ENCODE data around the gene MARCHF3.

DNA sequence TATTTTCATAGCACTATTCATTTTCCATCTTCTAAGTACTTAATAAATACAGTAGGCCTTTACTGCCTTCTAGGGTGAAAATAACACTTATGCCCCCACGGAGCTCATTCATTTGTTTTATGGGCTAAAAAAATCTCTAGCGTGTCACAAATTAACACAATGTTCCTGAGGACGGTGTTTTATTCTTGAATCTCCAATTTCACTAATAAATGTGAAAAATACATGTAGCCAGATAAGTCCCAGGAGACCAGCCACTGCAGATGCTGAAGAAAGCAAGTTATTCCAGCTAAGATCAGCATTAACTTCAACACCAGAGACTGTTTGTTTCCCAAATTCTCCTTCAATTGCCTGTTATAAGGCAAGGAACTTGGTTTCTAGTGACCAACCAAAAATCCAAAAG lies 102.3 kb downstream of the MARCHF3 start:
- TF ChIP-seq POLR2A (IDR thresholded peaks at IDR 0.05) = no peak
- TF ChIP-seq, protein P1, sequence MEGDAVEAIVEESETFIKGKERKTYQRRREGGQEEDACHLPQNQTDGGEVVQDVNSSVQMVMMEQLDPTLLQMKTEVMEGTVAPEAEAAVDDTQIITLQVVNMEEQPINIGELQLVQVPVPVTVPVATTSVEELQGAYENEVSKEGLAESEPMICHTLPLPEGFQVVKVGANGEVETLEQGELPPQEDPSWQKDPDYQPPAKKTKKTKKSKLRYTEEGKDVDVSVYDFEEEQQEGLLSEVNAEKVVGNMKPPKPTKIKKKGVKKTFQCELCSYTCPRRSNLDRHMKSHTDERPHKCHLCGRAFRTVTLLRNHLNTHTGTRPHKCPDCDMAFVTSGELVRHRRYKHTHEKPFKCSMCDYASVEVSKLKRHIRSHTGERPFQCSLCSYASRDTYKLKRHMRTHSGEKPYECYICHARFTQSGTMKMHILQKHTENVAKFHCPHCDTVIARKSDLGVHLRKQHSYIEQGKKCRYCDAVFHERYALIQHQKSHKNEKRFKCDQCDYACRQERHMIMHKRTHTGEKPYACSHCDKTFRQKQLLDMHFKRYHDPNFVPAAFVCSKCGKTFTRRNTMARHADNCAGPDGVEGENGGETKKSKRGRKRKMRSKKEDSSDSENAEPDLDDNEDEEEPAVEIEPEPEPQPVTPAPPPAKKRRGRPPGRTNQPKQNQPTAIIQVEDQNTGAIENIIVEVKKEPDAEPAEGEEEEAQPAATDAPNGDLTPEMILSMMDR (IDR thresholded peaks at IDR 0.05) = no peak
